GM23338 (cell line): ENCODE measurements around the gene SCAF4. TPM values are rescaled to one million over a fixed set of nuclear protein-coding genes. Genes with fewer than 3 reads are reported as not detected.
A peak's percentile ranks its signal among the peaks of the same experiment; 100 is the strongest.

Experiments used
- ATAC-seq: fragments of 200-7000 bp; cut with Tn5 transposase; 3 replicates; pipeline ENCODE4 v1.9.1; 2020
- DNase-seq: peaks from one replicate; pipeline ENCODE4 v3.0.0-alpha.2; 2015; ENCODE audit warnings: low spot score
- H2AFZ ChIP-seq: fragments of 200-600 bp; sonication (generic); 2 replicates; pipeline ENCODE4 v1.8.0; 2016; ENCODE audit warnings: antibody characterized with exemption, mild to moderate bottlenecking, moderate library complexity
- H3F3A ChIP-seq: fragments of 200-600 bp; sonication (generic); replicated peaks from 2 replicates; pipeline ENCODE4 v1.8.0; 2017; ENCODE audit warnings: antibody characterized with exemption, mixed run types, low read depth
- H3K27ac ChIP-seq: fragments of 200-600 bp; sonication (generic); 2 replicates; pipeline ENCODE4 v1.6.1; 2016; ENCODE audit warnings: low read depth
- H3K27me3 ChIP-seq: fragments of 200-600 bp; sonication (generic); 2 replicates; pipeline ENCODE4 v1.8.0; 2016; ENCODE audit warnings: mild to moderate bottlenecking, mixed run types, moderate library complexity; ENCODE audit not compliant: insufficient read depth
- H3K36me3 ChIP-seq: fragments of 200-600 bp; sonication (generic); 2 replicates; pipeline ENCODE4 v1.8.0; 2016; ENCODE audit warnings: mild to moderate bottlenecking; ENCODE audit not compliant: insufficient read depth
- H3K4me1 ChIP-seq: fragments of 200-600 bp; sonication (generic); 2 replicates; pipeline ENCODE4 v1.8.0; 2016; ENCODE audit warnings: mild to moderate bottlenecking, moderate library complexity; ENCODE audit not compliant: insufficient read depth
- H3K4me2 ChIP-seq: fragments of 200-600 bp; sonication (generic); 2 replicates; pipeline ENCODE4 v1.7.1; 2017; ENCODE audit warnings: mixed run types
- H3K4me3 ChIP-seq: fragments of 200-600 bp; sonication (generic); 2 replicates; pipeline ENCODE4 v1.6.1; 2016; ENCODE audit warnings: mixed run types
- H3K79me2 ChIP-seq: fragments of 200-600 bp; sonication (generic); replicated peaks from 2 replicates; pipeline ENCODE4 v1.8.0; 2017; ENCODE audit warnings: mild to moderate bottlenecking; ENCODE audit not compliant: insufficient read depth
- H3K9me2 ChIP-seq: fragments of 200-600 bp; sonication (generic); 2 replicates; pipeline ENCODE4 v1.8.0; 2017; ENCODE audit not compliant: insufficient read depth
- H4K20me1 ChIP-seq: fragments of 200-600 bp; sonication (generic); replicated peaks from 2 replicates; pipeline ENCODE4 v1.8.0; 2017; ENCODE audit warnings: mild to moderate bottlenecking; ENCODE audit not compliant: insufficient read depth
- H3K27ac Mint-ChIP-seq: 2 replicates; pipeline ENCODE4 v1.8.0; 2020; ENCODE audit warnings: inconsistent platforms, mild to moderate bottlenecking, moderate library complexity, mixed read lengths
- H3K27me3 Mint-ChIP-seq: 3 replicates; pipeline ENCODE4 v1.8.0; 2022; ENCODE audit warnings: low read depth, mild to moderate bottlenecking, moderate library complexity, mixed read lengths, inconsistent platforms; ENCODE audit not compliant: insufficient read depth, poor library complexity
- H3K36me3 Mint-ChIP-seq: 3 replicates; pipeline ENCODE4 v1.8.0; 2021; ENCODE audit warnings: low read depth, mild to moderate bottlenecking, inconsistent platforms, moderate library complexity, mixed read lengths
- H3K4me1 Mint-ChIP-seq: 3 replicates; pipeline ENCODE4 v1.8.0; 2020; ENCODE audit warnings: mild to moderate bottlenecking, inconsistent platforms, mixed read lengths
- H3K4me3 Mint-ChIP-seq: 3 replicates; pipeline ENCODE4 v1.8.0; 2021; ENCODE audit warnings: moderate library complexity, mild to moderate bottlenecking, inconsistent platforms, mixed read lengths
- H3K9me3 Mint-ChIP-seq: 3 replicates; pipeline ENCODE4 v1.8.0; 2020; ENCODE audit warnings: moderate library complexity, mild to moderate bottlenecking, inconsistent platforms, mixed read lengths
- CREB1 ChIP-seq: fragments of 250-450 bp; sonication (Bioruptor Pico); IDR thresholded peaks from 2 replicates; pipeline ENCODE4 v1.5.0; 2020; ENCODE audit warnings: low read depth, mild to moderate bottlenecking, moderate library complexity
- EZH2 ChIP-seq: fragments of 200-600 bp; sonication (generic); IDR thresholded peaks from one replicate; pipeline ENCODE4 v1.8.0; 2017; ENCODE audit warnings: antibody characterized with exemption, mild to moderate bottlenecking, low read depth; ENCODE audit not compliant: unreplicated experiment
- EZH2phosphoT487 ChIP-seq: fragments of 200-600 bp; sonication (generic); IDR thresholded peaks from one replicate; pipeline ENCODE4 v1.8.1; 2018; ENCODE audit warnings: antibody characterized with exemption; ENCODE audit not compliant: unreplicated experiment
- JUNB ChIP-seq: IDR thresholded peaks from one replicate; pipeline ENCODE4 v1.6.1; 2016; ENCODE audit warnings: antibody characterized with exemption; ENCODE audit not compliant: unreplicated experiment
- NANOG ChIP-seq: IDR thresholded peaks from 2 replicates; pipeline ENCODE4 v1.6.1; 2016; ENCODE audit warnings: antibody characterized with exemption, borderline replicate concordance
- POLR2AphosphoS5 ChIP-seq: IDR thresholded peaks from 2 replicates; pipeline ENCODE4 v1.6.1; 2016; ENCODE audit warnings: antibody characterized with exemption, low read depth
- REST ChIP-seq: IDR thresholded peaks from one replicate; pipeline ENCODE4 v1.6.1; 2018; ENCODE audit warnings: antibody characterized with exemption; ENCODE audit not compliant: unreplicated experiment
- STAT1 ChIP-seq: IDR thresholded peaks from one replicate; pipeline ENCODE4 v1.6.1; 2016; ENCODE audit warnings: antibody characterized with exemption; ENCODE audit not compliant: unreplicated experiment
- ZNF114 ChIP-seq: fragments of 250-450 bp; sonication (Bioruptor Pico); IDR thresholded peaks from 2 replicates; pipeline ENCODE4 v1.5.0; 2020; ENCODE audit warnings: mild to moderate bottlenecking, moderate library complexity
- ZNF331 ChIP-seq: fragments of 250-450 bp; sonication (Bioruptor Pico); IDR thresholded peaks from 2 replicates; pipeline ENCODE4 v1.5.0; 2020; ENCODE audit warnings: low read depth, mild to moderate bottlenecking, moderate library complexity
- polyA plus RNA-seq: library from polyadenylated mRNA; unstranded; fragments of >200 nt; fragmentation: Nextera tagmentation; extraction: Ambion mirVana; gene quantifications from 2 replicates; pipeline ENCODE4 v1.2.1, GENCODE V29; 2016
- total RNA-seq: library from RNA; depleted of rRNA; stranded (reverse); fragments of >200 nt; shearing (Covaris generic); gene quantifications from 2 replicates; pipeline ENCODE4 v1.2.3, GENCODE V29; 2014
- TF ChIP-seq, protein P1 (sequence below), 2 experiments: fragments of 200-600 bp in 1 of 2; sonication (generic) in 1 of 2; conservative IDR thresholded peaks; 2 replicates each; pipeline versions ENCODE4 v1.5.1 to v1.6.1; 2016 to 2017; ENCODE audit warnings: antibody characterized with exemption in 2 of 2, low read depth in 2 of 2, mild to moderate bottlenecking in 2 of 2, moderate library complexity in 1 of 2
- TF ChIP-seq, protein P2 (sequence below): IDR thresholded peaks from 2 replicates; pipeline ENCODE4 v1.6.1; 2016; ENCODE audit warnings: antibody characterized with exemption
- TF ChIP-seq, protein P3 (sequence below): fragments of 250-450 bp; sonication (Bioruptor Pico); IDR thresholded peaks from 2 replicates; pipeline ENCODE4 v1.5.0; 2020; ENCODE audit warnings: mild to moderate bottlenecking, moderate library complexity

The SCAF4 gene
- total and polyA plus RNA-seq, 2 experiments from 2014 or later, result 29.7 to 45.8 TPM

DNA sequence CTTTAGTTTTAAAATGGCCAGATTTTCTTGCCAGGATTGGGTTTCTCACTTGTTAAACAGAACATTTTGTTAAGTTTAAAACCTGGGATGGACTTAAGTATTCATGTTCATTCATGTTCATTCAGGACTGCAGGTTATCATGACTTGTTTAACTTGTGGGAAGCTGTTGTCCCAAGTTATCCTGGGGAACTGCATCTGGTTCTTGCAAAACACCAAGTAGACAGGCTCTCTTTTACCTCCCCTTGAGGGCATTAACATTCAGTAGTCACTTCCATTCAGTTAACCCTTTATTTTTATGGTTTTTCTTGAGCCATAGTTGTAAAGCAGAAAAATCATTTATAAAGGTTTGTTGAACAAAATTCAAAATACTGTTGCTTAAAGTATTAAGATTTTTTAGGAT is 64.3 kb downstream of the SCAF4 start:
- H3K27ac ChIP-seq, result peak overlapping the region; percentile 13; the same call in 1 of the 2 replicates
- H3K36me3 ChIP-seq, result peaks cover 20% of the 10 kb centered on the region; the same call in 1 of the 2 replicates

More for the DNA sequence above, 64.3 kb downstream of the SCAF4 start:
- H3K27ac Mint-ChIP-seq, result no peak overlapping the region
- H3K36me3 Mint-ChIP-seq, result peaks cover 61% of the 10 kb centered on the region
- Histone ChIP-seq H3K4me3 (no peak overlapping the region), H3F3A (no peaks in the 10 kb centered on the region), H4K20me1 (peaks cover 18% of the 10 kb centered on the region), H3K27me3 (no peaks in the 10 kb centered on the region), H3K4me2 (no peak overlapping the region), H3K4me1 (peaks cover 27% of the 10 kb centered on the region), H3K9me2 (no peaks in the 10 kb centered on the region), H3K79me2 (peaks cover 36% of the 10 kb centered on the region), H2AFZ (no peak overlapping the region)
- no peaks in the 10 kb centered on the region for H3K9me3 Mint-ChIP-seq
- H3K4me3 Mint-ChIP-seq, result no peak overlapping the region
- H3K27me3 Mint-ChIP-seq, result peaks cover 4% of the 10 kb centered on the region
- TF ChIP-seq, protein P1, sequence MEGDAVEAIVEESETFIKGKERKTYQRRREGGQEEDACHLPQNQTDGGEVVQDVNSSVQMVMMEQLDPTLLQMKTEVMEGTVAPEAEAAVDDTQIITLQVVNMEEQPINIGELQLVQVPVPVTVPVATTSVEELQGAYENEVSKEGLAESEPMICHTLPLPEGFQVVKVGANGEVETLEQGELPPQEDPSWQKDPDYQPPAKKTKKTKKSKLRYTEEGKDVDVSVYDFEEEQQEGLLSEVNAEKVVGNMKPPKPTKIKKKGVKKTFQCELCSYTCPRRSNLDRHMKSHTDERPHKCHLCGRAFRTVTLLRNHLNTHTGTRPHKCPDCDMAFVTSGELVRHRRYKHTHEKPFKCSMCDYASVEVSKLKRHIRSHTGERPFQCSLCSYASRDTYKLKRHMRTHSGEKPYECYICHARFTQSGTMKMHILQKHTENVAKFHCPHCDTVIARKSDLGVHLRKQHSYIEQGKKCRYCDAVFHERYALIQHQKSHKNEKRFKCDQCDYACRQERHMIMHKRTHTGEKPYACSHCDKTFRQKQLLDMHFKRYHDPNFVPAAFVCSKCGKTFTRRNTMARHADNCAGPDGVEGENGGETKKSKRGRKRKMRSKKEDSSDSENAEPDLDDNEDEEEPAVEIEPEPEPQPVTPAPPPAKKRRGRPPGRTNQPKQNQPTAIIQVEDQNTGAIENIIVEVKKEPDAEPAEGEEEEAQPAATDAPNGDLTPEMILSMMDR (conservative IDR thresholded peaks at IDR 0.05; ENCODE audit: low read depth in 2 of 2), result no peak
- no peak for TF ChIP-seq REST
- TF ChIP-seq, protein P2, sequence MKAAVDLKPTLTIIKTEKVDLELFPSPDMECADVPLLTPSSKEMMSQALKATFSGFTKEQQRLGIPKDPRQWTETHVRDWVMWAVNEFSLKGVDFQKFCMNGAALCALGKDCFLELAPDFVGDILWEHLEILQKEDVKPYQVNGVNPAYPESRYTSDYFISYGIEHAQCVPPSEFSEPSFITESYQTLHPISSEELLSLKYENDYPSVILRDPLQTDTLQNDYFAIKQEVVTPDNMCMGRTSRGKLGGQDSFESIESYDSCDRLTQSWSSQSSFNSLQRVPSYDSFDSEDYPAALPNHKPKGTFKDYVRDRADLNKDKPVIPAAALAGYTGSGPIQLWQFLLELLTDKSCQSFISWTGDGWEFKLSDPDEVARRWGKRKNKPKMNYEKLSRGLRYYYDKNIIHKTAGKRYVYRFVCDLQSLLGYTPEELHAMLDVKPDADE, result no peak
- TF ChIP-seq EZH2, result no peak
- TF ChIP-seq EZH2phosphoT487, result no peak
- TF ChIP-seq JUNB, result no peak
- TF ChIP-seq, protein P3, sequence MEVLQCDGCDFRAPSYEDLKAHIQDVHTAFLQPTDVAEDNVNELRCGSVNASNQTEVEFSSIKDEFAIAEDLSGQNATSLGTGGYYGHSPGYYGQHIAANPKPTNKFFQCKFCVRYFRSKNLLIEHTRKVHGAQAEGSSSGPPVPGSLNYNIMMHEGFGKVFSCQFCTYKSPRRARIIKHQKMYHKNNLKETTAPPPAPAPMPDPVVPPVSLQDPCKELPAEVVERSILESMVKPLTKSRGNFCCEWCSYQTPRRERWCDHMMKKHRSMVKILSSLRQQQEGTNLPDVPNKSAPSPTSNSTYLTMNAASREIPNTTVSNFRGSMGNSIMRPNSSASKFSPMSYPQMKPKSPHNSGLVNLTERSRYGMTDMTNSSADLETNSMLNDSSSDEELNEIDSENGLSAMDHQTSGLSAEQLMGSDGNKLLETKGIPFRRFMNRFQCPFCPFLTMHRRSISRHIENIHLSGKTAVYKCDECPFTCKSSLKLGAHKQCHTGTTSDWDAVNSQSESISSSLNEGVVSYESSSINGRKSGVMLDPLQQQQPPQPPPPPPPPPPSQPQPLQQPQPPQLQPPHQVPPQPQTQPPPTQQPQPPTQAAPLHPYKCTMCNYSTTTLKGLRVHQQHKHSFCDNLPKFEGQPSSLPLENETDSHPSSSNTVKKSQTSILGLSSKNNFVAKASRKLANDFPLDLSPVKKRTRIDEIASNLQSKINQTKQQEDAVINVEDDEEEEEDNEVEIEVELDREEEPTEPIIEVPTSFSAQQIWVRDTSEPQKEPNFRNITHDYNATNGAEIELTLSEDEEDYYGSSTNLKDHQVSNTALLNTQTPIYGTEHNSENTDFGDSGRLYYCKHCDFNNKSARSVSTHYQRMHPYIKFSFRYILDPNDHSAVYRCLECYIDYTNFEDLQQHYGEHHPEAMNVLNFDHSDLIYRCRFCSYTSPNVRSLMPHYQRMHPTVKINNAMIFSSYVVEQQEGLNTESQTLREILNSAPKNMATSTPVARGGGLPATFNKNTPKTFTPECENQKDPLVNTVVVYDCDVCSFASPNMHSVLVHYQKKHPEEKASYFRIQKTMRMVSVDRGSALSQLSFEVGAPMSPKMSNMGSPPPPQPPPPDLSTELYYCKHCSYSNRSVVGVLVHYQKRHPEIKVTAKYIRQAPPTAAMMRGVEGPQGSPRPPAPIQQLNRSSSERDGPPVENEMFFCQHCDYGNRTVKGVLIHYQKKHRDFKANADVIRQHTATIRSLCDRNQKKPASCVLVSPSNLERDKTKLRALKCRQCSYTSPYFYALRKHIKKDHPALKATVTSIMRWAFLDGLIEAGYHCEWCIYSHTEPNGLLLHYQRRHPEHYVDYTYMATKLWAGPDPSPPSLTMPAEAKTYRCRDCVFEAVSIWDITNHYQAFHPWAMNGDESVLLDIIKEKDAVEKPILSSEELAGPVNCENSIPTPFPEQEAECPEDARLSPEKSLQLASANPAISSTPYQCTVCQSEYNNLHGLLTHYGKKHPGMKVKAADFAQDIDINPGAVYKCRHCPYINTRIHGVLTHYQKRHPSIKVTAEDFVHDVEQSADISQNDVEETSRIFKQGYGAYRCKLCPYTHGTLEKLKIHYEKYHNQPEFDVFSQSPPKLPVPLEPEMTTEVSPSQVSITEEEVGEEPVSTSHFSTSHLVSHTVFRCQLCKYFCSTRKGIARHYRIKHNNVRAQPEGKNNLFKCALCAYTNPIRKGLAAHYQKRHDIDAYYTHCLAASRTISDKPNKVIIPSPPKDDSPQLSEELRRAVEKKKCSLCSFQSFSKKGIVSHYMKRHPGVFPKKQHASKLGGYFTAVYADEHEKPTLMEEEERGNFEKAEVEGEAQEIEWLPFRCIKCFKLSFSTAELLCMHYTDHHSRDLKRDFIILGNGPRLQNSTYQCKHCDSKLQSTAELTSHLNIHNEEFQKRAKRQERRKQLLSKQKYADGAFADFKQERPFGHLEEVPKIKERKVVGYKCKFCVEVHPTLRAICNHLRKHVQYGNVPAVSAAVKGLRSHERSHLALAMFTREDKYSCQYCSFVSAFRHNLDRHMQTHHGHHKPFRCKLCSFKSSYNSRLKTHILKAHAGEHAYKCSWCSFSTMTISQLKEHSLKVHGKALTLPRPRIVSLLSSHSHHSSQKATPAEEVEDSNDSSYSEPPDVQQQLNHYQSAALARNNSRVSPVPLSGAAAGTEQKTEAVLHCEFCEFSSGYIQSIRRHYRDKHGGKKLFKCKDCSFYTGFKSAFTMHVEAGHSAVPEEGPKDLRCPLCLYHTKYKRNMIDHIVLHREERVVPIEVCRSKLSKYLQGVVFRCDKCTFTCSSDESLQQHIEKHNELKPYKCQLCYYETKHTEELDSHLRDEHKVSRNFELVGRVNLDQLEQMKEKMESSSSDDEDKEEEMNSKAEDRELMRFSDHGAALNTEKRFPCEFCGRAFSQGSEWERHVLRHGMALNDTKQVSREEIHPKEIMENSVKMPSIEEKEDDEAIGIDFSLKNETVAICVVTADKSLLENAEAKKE (CRISPR knock-in tag), result no peak
- no peak for TF ChIP-seq ZNF114 (CRISPR knock-in tag)
- TF ChIP-seq CREB1 (CRISPR knock-in tag), result no peak
- TF ChIP-seq POLR2AphosphoS5, result no peak
- no peak for TF ChIP-seq STAT1
- no peak for TF ChIP-seq ZNF331 (CRISPR knock-in tag)
- no peak for TF ChIP-seq NANOG
- ATAC-seq (no peak), DNase-seq (no peak)
- peaks cover 63% of the 10 kb centered on the region for H3K4me1 Mint-ChIP-seq
